Measurements from ENCODE around the gene TIMMDC1. TPM values are rescaled to one million over a fixed set of nuclear protein-coding genes. Genes with fewer than 3 reads are reported as not detected.

Gene TIMMDC1
- total RNA-seq, 1 experiment from 2014 or later, result 109 TPM

GRCh38 chr3:119557192-119557876 is 59.0 kb downstream of the TIMMDC1 start:
- H3K27me3 Mint-ChIP-seq (ENCODE audit: low read depth), result peaks cover 4% of the 10 kb centered on the region
- no peaks in the 10 kb centered on the region for H3K9me3 ChIP-seq (ENCODE audit: control insufficient read depth, low read depth, low read length)
- no peaks in the 10 kb centered on the region for H3K36me3 Mint-ChIP-seq (ENCODE audit: insufficient read depth in 1 of 3, low read depth in 3 of 3)
- H3K79me1 ChIP-seq (ENCODE audit: insufficient read depth, low read depth, low read length, poor library complexity, severe bottlenecking), result no peaks in the 10 kb centered on the region
- no peaks in the 10 kb centered on the region for H3K9me3 Mint-ChIP-seq
- no peaks in the 10 kb centered on the region for H3K4me1 ChIP-seq (ENCODE audit: insufficient read depth, low read length)
- H3K56ac ChIP-seq (ENCODE audit: insufficient read length, low read depth, low read length), result no peak overlapping the region
- DNase-seq, result no peak
- no peak overlapping the region for H2BK20ac ChIP-seq (ENCODE audit: low read depth, low read length, poor library complexity, severe bottlenecking)
- no peak overlapping the region for H4K5ac ChIP-seq (ENCODE audit: insufficient read length, low read depth, low read length)
- no peak overlapping the region for H3K4me3 Mint-ChIP-seq
- H3K23me2 ChIP-seq (ENCODE audit: insufficient read length, low read depth, low read length, poor library complexity, severe bottlenecking), result no peaks in the 10 kb centered on the region
- no peak overlapping the region for H3K4me2 ChIP-seq (ENCODE audit: insufficient read depth, insufficient read length, low read length)
- H4K8ac ChIP-seq (replicated peaks; ENCODE audit: insufficient read length, low read depth, low read length), result no peak overlapping the region
- H2BK12ac ChIP-seq (ENCODE audit: insufficient read length, low read depth, low read length), result no peak overlapping the region
- H3K27ac Mint-ChIP-seq, result no peak overlapping the region
- H3K27ac ChIP-seq (ENCODE audit: insufficient read length, low read depth, low read length), result no peak overlapping the region
- no peaks in the 10 kb centered on the region for H3K79me2 ChIP-seq (ENCODE audit: insufficient read depth, low read length)
- H2AK5ac ChIP-seq (ENCODE audit: insufficient read length, low read length), result no peak overlapping the region
- no peak overlapping the region for H3K18ac ChIP-seq (ENCODE audit: insufficient read length, low read depth, low read length)
- H4K20me1 ChIP-seq (ENCODE audit: control insufficient read depth, insufficient read depth, insufficient read length), result no peaks in the 10 kb centered on the region
- H3K27me3 ChIP-seq (ENCODE audit: insufficient read depth, low read length), result no peaks in the 10 kb centered on the region
- H2BK15ac ChIP-seq (ENCODE audit: low read depth, low read length), result no peak overlapping the region
- no peak overlapping the region for H3K4ac ChIP-seq (ENCODE audit: low read depth, low read length)
- no peak overlapping the region for H2AFZ ChIP-seq (ENCODE audit: low read length)
- no CpG with 5 or more reads among the region's 7 CpGs for WGBS (ENCODE audit: extremely low coverage, insufficient read length, low lambda C conversion rate)
- no peak overlapping the region for H3T11ph ChIP-seq (ENCODE audit: low read length)
- H4K91ac ChIP-seq (ENCODE audit: insufficient read length, low read depth, low read length), result no peak overlapping the region
- H3K9ac ChIP-seq (ENCODE audit: extremely low read depth, insufficient read length, low read length), result no peak overlapping the region
- H2BK5ac ChIP-seq (ENCODE audit: insufficient read length, low read length), result no peak overlapping the region
- TF ChIP-seq CTCF (conservative IDR thresholded peaks at IDR 0.05), result no peak
- no peak overlapping the region for H3K23ac ChIP-seq (ENCODE audit: insufficient read length, low read depth, low read length)
- peaks cover 4 to 5% of the 10 kb centered on the region in 2 experiments; a peak in 3 of 4 replicates for H3K4me1 Mint-ChIP-seq
- H3K14ac ChIP-seq (ENCODE audit: insufficient read depth, low read length), result no peak overlapping the region
- no peak overlapping the region for H2BK120ac ChIP-seq (ENCODE audit: low read depth, low read length, poor library complexity, severe bottlenecking)
